IPS-20b (cell line): Measurements from ENCODE around the gene ZXDC.

Experiments used
- H3K27ac ChIP-seq: one replicate; pipeline ENCODE4 v1.5.1; 2013; ENCODE audit warnings: low read length
- H3K27me3 ChIP-seq: 2 replicates; pipeline ENCODE4 v1.6.1; 2013; ENCODE audit warnings: mild to moderate bottlenecking, low read length, inconsistent platforms; ENCODE audit not compliant: insufficient read depth
- H3K36me3 ChIP-seq: 2 replicates; pipeline ENCODE4 v1.6.1; 2013; ENCODE audit warnings: low read depth, mild to moderate bottlenecking, inconsistent platforms, low read length, moderate library complexity; ENCODE audit not compliant: insufficient read depth
- H3K4me1 ChIP-seq: 2 replicates; pipeline ENCODE4 v1.6.1; 2013; ENCODE audit warnings: mild to moderate bottlenecking, control low read depth, inconsistent platforms, low read length, moderate library complexity; ENCODE audit not compliant: insufficient read depth
- H3K4me3 ChIP-seq: 2 replicates; pipeline ENCODE4 v1.5.1; 2013; ENCODE audit warnings: mild to moderate bottlenecking, low read length, inconsistent platforms
- H3K9ac ChIP-seq: 2 replicates; pipeline ENCODE4 v1.6.1; 2013; ENCODE audit warnings: low read depth, mild to moderate bottlenecking, inconsistent platforms, low read length, moderate library complexity
- H3K9me3 ChIP-seq: 2 replicates; pipeline ENCODE4 v1.6.1; 2013; ENCODE audit warnings: mild to moderate bottlenecking, low read depth, low read length, inconsistent platforms; ENCODE audit not compliant: insufficient read depth

Gene ZXDC

GRCh38 chr3:126435456-126436315 lies 40.0 kb downstream of the ZXDC start:
- Histone ChIP-seq H3K27ac (no peak overlapping the region), H3K9me3 (no peaks in the 10 kb centered on the region), H3K27me3 (no peaks in the 10 kb centered on the region), H3K4me1 (no peaks in the 10 kb centered on the region), H3K4me3 (no peak overlapping the region), H3K36me3 (peaks cover 22% of the 10 kb centered on the region), H3K9ac (no peak overlapping the region)

GRCh38 chr3:126434931-126435411 lies 40.7 kb downstream of the ZXDC start:
- Histone ChIP-seq H3K4me1 (no peaks in the 10 kb centered on the region), H3K9me3 (no peaks in the 10 kb centered on the region), H3K36me3 (peaks cover 22% of the 10 kb centered on the region), H3K9ac (no peak overlapping the region), H3K4me3 (no peak overlapping the region), H3K27me3 (no peaks in the 10 kb centered on the region), H3K27ac (no peak overlapping the region)

GRCh38 chr3:126434264-126434590 lies 41.5 kb downstream of the ZXDC start:
- H3K4me1 ChIP-seq = no peaks in the 10 kb centered on the region
- no peak overlapping the region for H3K9ac ChIP-seq
- no peak overlapping the region for H3K4me3 ChIP-seq
- H3K27me3 ChIP-seq = no peaks in the 10 kb centered on the region
- H3K9me3 ChIP-seq = no peaks in the 10 kb centered on the region
- peaks cover 22% of the 10 kb centered on the region for H3K36me3 ChIP-seq
- H3K27ac ChIP-seq = no peak overlapping the region

- no peak overlapping the region for H3K4me3 ChIP-seq
- no peaks in the 10 kb centered on the region for H3K4me1 ChIP-seq
- no peaks in the 10 kb centered on the region for H3K27me3 ChIP-seq
- H3K9me3 ChIP-seq = no peaks in the 10 kb centered on the region
- H3K9ac ChIP-seq = no peak overlapping the region
- H3K36me3 ChIP-seq = peaks cover 22% of the 10 kb centered on the region
- H3K27ac ChIP-seq = no peak overlapping the region
These were observed 42.0 kb downstream of the ZXDC start for GRCh38 chr3:126433496-126434263.

DNA sequence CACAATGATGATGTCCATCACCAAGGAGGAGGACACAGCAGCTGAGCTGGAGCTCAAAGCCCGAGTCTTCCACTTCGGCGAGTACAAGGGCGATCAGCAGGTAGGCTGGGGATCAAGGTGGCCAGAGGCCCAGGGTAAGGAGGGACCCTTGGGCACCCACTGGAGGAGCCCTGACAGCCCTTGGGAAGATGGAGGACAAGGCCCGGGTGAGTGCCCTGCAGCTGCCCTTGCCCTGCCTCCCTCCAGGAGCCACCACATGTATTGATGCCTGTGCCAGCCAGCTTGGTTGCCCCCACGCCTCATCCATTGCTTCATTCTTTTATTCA lies 42.6 kb downstream of the ZXDC start:
- H3K9ac ChIP-seq = no peak overlapping the region
- H3K9me3 ChIP-seq = no peaks in the 10 kb centered on the region
- H3K27me3 ChIP-seq = no peaks in the 10 kb centered on the region
- H3K4me1 ChIP-seq = no peaks in the 10 kb centered on the region
- H3K36me3 ChIP-seq = peaks cover 16% of the 10 kb centered on the region
- H3K4me3 ChIP-seq = no peak overlapping the region
- no peak overlapping the region for H3K27ac ChIP-seq

DNA sequence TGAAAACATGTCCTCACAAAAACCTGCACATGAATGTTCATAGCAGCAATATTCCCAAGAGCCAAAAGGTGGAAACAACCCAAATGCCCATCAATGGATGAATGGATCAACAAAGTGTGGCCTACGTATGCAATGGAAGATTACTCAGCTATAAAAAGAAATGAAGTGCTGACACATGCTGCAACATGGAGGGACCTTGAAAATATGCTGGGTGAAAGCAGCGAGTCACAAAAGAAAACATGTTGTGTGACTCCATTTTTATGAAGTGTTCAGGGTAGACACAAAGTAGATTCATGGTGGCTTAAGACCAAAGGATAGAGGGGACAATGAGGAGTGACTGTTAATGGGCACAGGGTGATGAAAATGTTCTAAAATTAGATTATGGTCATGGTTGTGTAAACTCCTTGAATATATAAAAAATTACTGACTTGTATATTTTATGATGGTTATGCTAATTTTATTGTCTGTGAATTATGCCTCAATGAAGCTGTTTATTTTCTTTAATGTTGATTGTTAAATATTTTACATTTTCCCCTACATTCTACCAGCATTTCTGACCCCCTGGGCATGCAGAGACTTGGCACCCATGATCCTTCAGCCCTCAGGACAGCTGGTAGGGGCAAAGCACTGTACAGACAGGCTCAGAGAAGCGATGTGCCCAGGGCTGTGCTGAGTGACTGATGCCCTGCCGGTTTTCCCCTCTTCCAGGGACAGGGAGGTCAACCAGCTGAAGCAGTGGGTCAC lies 43.2 kb downstream of the ZXDC start:
- H3K36me3 ChIP-seq = peaks cover 12% of the 10 kb centered on the region; the same call in 1 of the 2 replicates
- no peaks in the 10 kb centered on the region for H3K27me3 ChIP-seq
- no peaks in the 10 kb centered on the region for H3K4me1 ChIP-seq
- no peak overlapping the region for H3K9ac ChIP-seq
- H3K9me3 ChIP-seq = no peaks in the 10 kb centered on the region
- no peak overlapping the region for H3K4me3 ChIP-seq
- H3K27ac ChIP-seq = no peak overlapping the region

- Histone ChIP-seq H3K9me3 (peaks cover 7% of the 10 kb centered on the region), H3K27ac (no peak overlapping the region), H3K4me3 (no peak overlapping the region), H3K27me3 (no peaks in the 10 kb centered on the region), H3K4me1 (no peaks in the 10 kb centered on the region), H3K9ac (no peak overlapping the region), H3K36me3 (no peaks in the 10 kb centered on the region; the same call in 1 of the 2 replicates)
These were observed 44.6 kb downstream of the ZXDC start for GRCh38 chr3:126431103-126431534.

DNA sequence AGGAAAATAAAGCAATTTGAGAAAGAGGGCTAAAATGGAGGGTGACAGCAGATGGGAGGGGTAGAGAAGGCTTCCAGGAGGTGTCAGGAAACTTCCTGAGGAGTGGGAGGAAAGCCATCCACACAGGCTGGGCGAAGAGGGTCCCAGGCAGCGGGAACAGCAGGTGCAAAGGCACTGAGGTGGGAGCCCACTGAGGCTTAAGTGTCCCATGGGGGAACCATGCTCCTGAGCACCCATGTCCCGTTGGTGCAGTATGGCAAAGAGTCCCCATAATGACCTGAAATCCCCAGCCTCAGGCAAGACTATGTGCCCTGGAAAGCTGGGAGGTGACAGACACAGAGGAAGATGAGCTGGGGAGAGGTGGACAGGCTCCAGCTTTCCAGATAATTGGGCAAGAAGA lies 50.9 kb downstream of the ZXDC start:
- Histone ChIP-seq H3K4me1 (peaks cover 9% of the 10 kb centered on the region; the same call in 1 of the 2 replicates), H3K4me3 (no peak overlapping the region), H3K9ac (no peak overlapping the region), H3K27me3 (no peaks in the 10 kb centered on the region), H3K27ac (no peak overlapping the region), H3K36me3 (no peaks in the 10 kb centered on the region), H3K9me3 (peaks cover 11% of the 10 kb centered on the region)

DNA sequence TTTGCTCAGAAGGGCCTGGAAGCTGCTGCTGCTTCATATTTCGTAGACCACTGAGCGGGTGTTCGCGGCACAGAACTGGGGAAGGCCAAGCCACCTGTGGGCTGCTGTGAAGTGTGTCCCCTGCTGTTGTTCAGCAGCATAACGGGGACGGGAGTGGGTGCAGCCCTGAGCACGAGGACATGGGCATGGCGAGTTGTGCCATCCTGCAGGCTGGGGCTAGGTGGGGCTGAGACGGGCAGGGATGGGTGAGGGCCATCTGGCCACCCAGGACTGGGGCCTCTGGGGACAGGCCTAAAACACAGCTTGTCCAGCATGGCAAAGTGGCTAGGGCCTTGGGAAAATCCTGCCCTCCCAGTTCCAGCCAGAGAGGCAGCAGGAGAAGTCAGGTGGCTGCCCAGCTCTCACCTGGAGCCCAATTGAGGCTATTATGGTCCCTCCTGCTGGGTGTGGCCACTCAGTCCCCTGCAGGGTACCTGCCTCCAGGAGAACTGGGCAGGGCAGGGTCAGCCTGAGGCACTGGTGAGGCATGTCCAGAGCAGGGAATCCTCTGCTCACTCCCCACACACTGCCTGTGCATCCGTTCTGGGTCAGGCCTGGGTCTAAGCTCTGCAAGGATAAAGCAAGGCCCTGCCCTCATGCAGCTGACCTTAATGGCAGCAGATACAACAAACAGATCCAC lies 51.5 kb downstream of the ZXDC start:
- no peak overlapping the region for H3K27ac ChIP-seq
- H3K4me3 ChIP-seq = no peak overlapping the region
- peaks cover 11% of the 10 kb centered on the region for H3K9me3 ChIP-seq
- no peaks in the 10 kb centered on the region for H3K36me3 ChIP-seq
- H3K27me3 ChIP-seq = no peaks in the 10 kb centered on the region
- no peak overlapping the region for H3K9ac ChIP-seq
- H3K4me1 ChIP-seq = peaks cover 10% of the 10 kb centered on the region; the same call in 1 of the 2 replicates

GRCh38 chr3:126423191-126424038 lies 52.3 kb downstream of the ZXDC start:
- Histone ChIP-seq H3K27ac (no peak overlapping the region), H3K36me3 (no peaks in the 10 kb centered on the region), H3K9me3 (peaks cover 11% of the 10 kb centered on the region), H3K4me3 (no peak overlapping the region), H3K4me1 (peaks cover 10% of the 10 kb centered on the region; the same call in 1 of the 2 replicates), H3K9ac (no peak overlapping the region), H3K27me3 (no peaks in the 10 kb centered on the region)
